GM06990 (cell line): ENCODE data around the gene APOC3.

Experiments used
- DNase-seq: peaks from one replicate; pipeline ENCODE4 v3.0.0-alpha.2; 2011; ENCODE audit not compliant: insufficient read length; ENCODE audit errors: extremely low read depth
- H3K27me3 ChIP-seq: replicated peaks from 2 replicates; pipeline ENCODE4 v1.6.0; 2011; ENCODE audit warnings: low read length; ENCODE audit not compliant: control insufficient read depth, insufficient read depth
- H3K36me3 ChIP-seq: 2 replicates; pipeline ENCODE4 v1.5.1; 2011; ENCODE audit warnings: low read length; ENCODE audit not compliant: control insufficient read depth, insufficient read depth
- H3K4me3 ChIP-seq: replicated peaks from 2 replicates; pipeline ENCODE4 v1.5.1; 2011; ENCODE audit warnings: low read depth, mild to moderate bottlenecking, control low read depth, low read length
- CTCF ChIP-seq: IDR thresholded peaks from 2 replicates; pipeline ENCODE4 v1.5.1; 2011; ENCODE audit warnings: low read length, control low read depth, mild to moderate bottlenecking, inconsistent platforms; ENCODE audit not compliant: insufficient read depth, poor library complexity, severe bottlenecking

APOC3 gene

GRCh38 chr11:116869610-116870009 is 39.9 kb downstream of the APOC3 start:
- no peak for TF ChIP-seq CTCF
- H3K36me3 ChIP-seq = peaks cover 13% of the 10 kb centered on the region
- H3K27me3 ChIP-seq = no peaks in the 10 kb centered on the region
- H3K4me3 ChIP-seq = no peak overlapping the region
- DNase-seq = no peak

- Histone ChIP-seq H3K27me3 (no peaks in the 10 kb centered on the region), H3K36me3 (peaks cover 14% of the 10 kb centered on the region), H3K4me3 (no peak overlapping the region)
- no peak for TF ChIP-seq CTCF
- DNase-seq = no peak
Observed at GRCh38 chr11:116870054-116870453, 40.3 kb downstream of the APOC3 start.

- peaks cover 18% of the 10 kb centered on the region for H3K36me3 ChIP-seq
Observed at GRCh38 chr11:116871248-116871647, 41.5 kb downstream of the APOC3 start.

GRCh38 chr11:116873381-116873780 is 43.7 kb downstream of the APOC3 start:
- DNase-seq = no peak
- no peaks in the 10 kb centered on the region for H3K27me3 ChIP-seq
- H3K4me3 ChIP-seq = no peak overlapping the region
- no peak for TF ChIP-seq CTCF
- peaks cover 15% of the 10 kb centered on the region for H3K36me3 ChIP-seq

More at GRCh38 chr11:116871248-116871647, 41.5 kb downstream of the APOC3 start:
- Histone ChIP-seq H3K4me3 (no peak overlapping the region), H3K27me3 (no peaks in the 10 kb centered on the region)
- DNase-seq = no peak
- TF ChIP-seq CTCF = no peak

GRCh38 chr11:116874251-116874650 is 44.5 kb downstream of the APOC3 start:
- H3K4me3 ChIP-seq = no peak overlapping the region
- TF ChIP-seq CTCF = no peak
- no peaks in the 10 kb centered on the region for H3K27me3 ChIP-seq
- no peak for DNase-seq
- H3K36me3 ChIP-seq = peaks cover 15% of the 10 kb centered on the region

- H3K36me3 ChIP-seq = peaks cover 14% of the 10 kb centered on the region
- H3K4me3 ChIP-seq = no peak overlapping the region
- no peak for TF ChIP-seq CTCF
- DNase-seq = no peak
- no peaks in the 10 kb centered on the region for H3K27me3 ChIP-seq
Observed at GRCh38 chr11:116875194-116875593, 45.5 kb downstream of the APOC3 start.
